OCI-LY1 (cell line): ENCODE data around the gene RASSF5.

Experiments
- H2AFZ ChIP-seq: fragments of 200-600 bp; sonication (generic), shearing (Covaris generic); 2 replicates; pipeline ENCODE4 v1.6.0; 2014; ENCODE audit warnings: antibody characterized with exemption, mild to moderate bottlenecking, low read length
- H3F3A ChIP-seq: fragments of 200-600 bp; sonication (generic), shearing (Covaris generic); 2 replicates; pipeline ENCODE4 v1.6.0; 2014; ENCODE audit warnings: mild to moderate bottlenecking, antibody characterized with exemption, low read length, moderate library complexity; ENCODE audit not compliant: insufficient read depth
- H3K27ac ChIP-seq: fragments of 200-600 bp; sonication (generic); 2 replicates; pipeline ENCODE4 v1.5.1; 2014; ENCODE audit warnings: low read length, mixed run types, mild to moderate bottlenecking, low read depth; ENCODE audit not compliant: poor library complexity, severe bottlenecking
- H3K27me3 ChIP-seq: fragments of 200-600 bp; sonication (generic); 2 replicates; pipeline ENCODE4 v1.6.0; 2014; ENCODE audit warnings: antibody characterized with exemption, mild to moderate bottlenecking, low read length, moderate library complexity; ENCODE audit not compliant: insufficient read depth
- H3K36me3 ChIP-seq: fragments of 200-600 bp; sonication (generic); 2 replicates; pipeline ENCODE4 v1.6.1; 2014; ENCODE audit warnings: mild to moderate bottlenecking, antibody characterized with exemption, low read length, moderate library complexity, mixed read lengths; ENCODE audit not compliant: insufficient read depth
- H3K4me1 ChIP-seq: fragments of 200-600 bp; sonication (generic); 2 replicates; pipeline ENCODE4 v1.5.1; 2014; ENCODE audit warnings: mild to moderate bottlenecking, low read length, moderate library complexity; ENCODE audit not compliant: insufficient read depth, severe bottlenecking
- H3K4me2 ChIP-seq: fragments of 200-600 bp; sonication (generic), shearing (Covaris generic); 2 replicates; pipeline ENCODE4 v1.6.1; 2014; ENCODE audit warnings: low read length
- H3K4me3 ChIP-seq: fragments of 200-600 bp; sonication (generic); 2 replicates; pipeline ENCODE4 v1.5.1; 2014; ENCODE audit warnings: low read length, low read depth, mild to moderate bottlenecking, mixed read lengths; ENCODE audit not compliant: poor library complexity, severe bottlenecking
- H3K79me2 ChIP-seq: fragments of 200-600 bp; shearing (Covaris generic); 2 replicates; pipeline ENCODE4 v1.6.1; 2016; ENCODE audit warnings: mixed run types, low read length, mixed read lengths; ENCODE audit not compliant: insufficient read depth
- H3K9ac ChIP-seq: fragments of 200-600 bp; sonication (generic), shearing (Covaris generic); 2 replicates; pipeline ENCODE4 v1.6.1; 2014; ENCODE audit warnings: mild to moderate bottlenecking, low read length, mixed read lengths
- H3K9me2 ChIP-seq: fragments of 200-600 bp; sonication (generic), shearing (Covaris generic); 2 replicates; pipeline ENCODE4 v1.6.1; 2014; ENCODE audit warnings: low read depth, mild to moderate bottlenecking, low read length, mixed read lengths
- H3K9me3 ChIP-seq: fragments of 200-600 bp; shearing (Covaris generic); 2 replicates; pipeline ENCODE4 v1.6.1; 2014; ENCODE audit warnings: low read length, mixed read lengths
- H4K20me1 ChIP-seq: fragments of 200-600 bp; sonication (generic), shearing (Covaris generic); 2 replicates; pipeline ENCODE4 v1.6.0; 2016; ENCODE audit warnings: mild to moderate bottlenecking, low read length; ENCODE audit not compliant: insufficient read depth
- EZH2 ChIP-seq: fragments of 200-600 bp; sonication (generic), shearing (Covaris generic); IDR thresholded peaks from 2 replicates; pipeline ENCODE4 v1.8.0; 2017; ENCODE audit warnings: borderline replicate concordance, mixed run types, mild to moderate bottlenecking, antibody characterized with exemption, low read length, moderate library complexity, mixed read lengths
- TF ChIP-seq, protein P1 (sequence below): fragments of 200-600 bp; sonication (generic), shearing (Covaris generic); IDR thresholded peaks from 2 replicates; pipeline ENCODE4 v1.5.1; 2017; ENCODE audit warnings: mild to moderate bottlenecking, antibody characterized with exemption, low read length, moderate library complexity, mixed read lengths

The RASSF5 gene

DNA sequence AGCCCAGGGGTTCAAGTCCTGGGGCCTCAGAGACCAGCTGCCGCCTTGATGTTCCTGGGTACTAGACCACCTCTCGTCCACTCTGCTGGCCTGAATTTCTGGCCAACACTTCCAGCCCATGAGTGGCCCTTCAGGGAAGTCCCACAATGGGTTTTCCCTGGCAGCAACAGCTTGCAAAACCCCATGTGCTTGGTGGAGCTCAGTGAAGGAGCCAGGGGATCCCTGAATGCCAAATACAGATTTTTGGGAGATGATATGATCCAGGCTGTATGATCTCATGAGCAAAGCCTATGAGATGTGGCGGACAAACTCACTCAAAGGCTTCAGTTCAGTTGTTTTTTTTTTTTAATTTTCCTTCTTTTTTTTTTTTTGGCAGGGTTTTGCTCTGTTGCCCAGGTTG, 9.6 kb upstream of the RASSF5 start:
- no peaks in the 10 kb centered on the region for H3K79me2 ChIP-seq
- no peak overlapping the region for H3K27ac ChIP-seq
- no peaks in the 10 kb centered on the region for H3K9me3 ChIP-seq
- H3K9me2 ChIP-seq, result no peaks in the 10 kb centered on the region
- TF ChIP-seq, protein P1, sequence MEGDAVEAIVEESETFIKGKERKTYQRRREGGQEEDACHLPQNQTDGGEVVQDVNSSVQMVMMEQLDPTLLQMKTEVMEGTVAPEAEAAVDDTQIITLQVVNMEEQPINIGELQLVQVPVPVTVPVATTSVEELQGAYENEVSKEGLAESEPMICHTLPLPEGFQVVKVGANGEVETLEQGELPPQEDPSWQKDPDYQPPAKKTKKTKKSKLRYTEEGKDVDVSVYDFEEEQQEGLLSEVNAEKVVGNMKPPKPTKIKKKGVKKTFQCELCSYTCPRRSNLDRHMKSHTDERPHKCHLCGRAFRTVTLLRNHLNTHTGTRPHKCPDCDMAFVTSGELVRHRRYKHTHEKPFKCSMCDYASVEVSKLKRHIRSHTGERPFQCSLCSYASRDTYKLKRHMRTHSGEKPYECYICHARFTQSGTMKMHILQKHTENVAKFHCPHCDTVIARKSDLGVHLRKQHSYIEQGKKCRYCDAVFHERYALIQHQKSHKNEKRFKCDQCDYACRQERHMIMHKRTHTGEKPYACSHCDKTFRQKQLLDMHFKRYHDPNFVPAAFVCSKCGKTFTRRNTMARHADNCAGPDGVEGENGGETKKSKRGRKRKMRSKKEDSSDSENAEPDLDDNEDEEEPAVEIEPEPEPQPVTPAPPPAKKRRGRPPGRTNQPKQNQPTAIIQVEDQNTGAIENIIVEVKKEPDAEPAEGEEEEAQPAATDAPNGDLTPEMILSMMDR, result no peak
- no peak for TF ChIP-seq EZH2
- no peak overlapping the region for H3K9ac ChIP-seq
- no peak overlapping the region for H2AFZ ChIP-seq
- H3F3A ChIP-seq, result no peaks in the 10 kb centered on the region
- no peaks in the 10 kb centered on the region for H4K20me1 ChIP-seq
- H3K4me3 ChIP-seq, result no peak overlapping the region
- H3K27me3 ChIP-seq, result no peaks in the 10 kb centered on the region; the same call in 1 of the 2 replicates
- no peak overlapping the region for H3K4me2 ChIP-seq
- peaks cover 36% of the 10 kb centered on the region; the same call in 1 of the 2 replicates for H3K36me3 ChIP-seq
- H3K4me1 ChIP-seq, result peaks cover 12% of the 10 kb centered on the region

DNA sequence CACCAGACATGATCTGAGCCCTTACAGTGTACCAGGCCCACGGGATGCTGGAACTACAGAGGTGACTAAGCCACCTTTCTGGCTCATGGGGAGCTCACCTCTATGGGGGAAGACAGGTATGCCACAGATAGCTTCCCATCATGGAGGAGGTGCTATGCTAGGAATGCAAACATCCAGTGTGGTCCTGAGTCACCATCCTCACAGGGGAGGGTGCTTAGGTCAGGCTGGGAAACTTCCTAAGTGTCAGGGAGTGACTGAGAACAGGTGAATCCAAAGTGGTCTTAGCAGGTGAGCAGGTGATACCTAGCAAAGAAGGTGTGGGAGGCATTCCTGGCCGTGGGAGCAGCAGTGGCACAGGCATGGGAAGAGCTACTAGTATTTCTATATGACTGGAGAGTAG, 8.6 kb upstream of the RASSF5 start:
- H3K36me3 ChIP-seq, result peaks cover 27% of the 10 kb centered on the region; the same call in 1 of the 2 replicates
- no peaks in the 10 kb centered on the region for H4K20me1 ChIP-seq
- TF ChIP-seq, protein P1, result no peak
- TF ChIP-seq EZH2, result no peak
- no peak overlapping the region for H3K4me3 ChIP-seq
- peaks cover 12% of the 10 kb centered on the region for H3K4me1 ChIP-seq
- H3K27me3 ChIP-seq, result no peaks in the 10 kb centered on the region; the same call in 1 of the 2 replicates
- no peak overlapping the region for H2AFZ ChIP-seq
- H3K27ac ChIP-seq, result no peak overlapping the region
- no peaks in the 10 kb centered on the region for H3F3A ChIP-seq
- no peaks in the 10 kb centered on the region for H3K9me3 ChIP-seq
- no peak overlapping the region for H3K9ac ChIP-seq
- no peak overlapping the region for H3K4me2 ChIP-seq
- H3K79me2 ChIP-seq, result no peaks in the 10 kb centered on the region
- H3K9me2 ChIP-seq, result no peaks in the 10 kb centered on the region

DNA sequence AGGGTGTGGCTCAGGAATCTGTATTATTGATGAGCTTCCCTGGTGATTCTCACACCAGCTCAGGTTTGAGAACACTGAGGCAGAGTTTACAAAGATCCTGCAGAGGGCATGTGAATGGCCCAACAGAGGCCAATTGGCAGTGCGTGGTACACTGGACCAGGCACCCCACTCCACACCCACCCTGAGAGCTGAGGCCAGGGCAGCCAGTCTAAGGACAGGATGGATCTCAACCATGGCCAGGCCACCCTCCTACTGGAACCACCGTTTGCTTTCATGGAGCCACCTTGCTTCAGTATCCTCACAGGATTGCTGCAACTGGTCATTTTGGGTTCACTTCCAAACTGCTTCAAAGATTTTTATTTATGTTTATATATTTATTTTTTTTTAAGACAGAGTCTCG, 7.3 kb upstream of the RASSF5 start:
- peaks cover 16% of the 10 kb centered on the region; the same call in 1 of the 2 replicates for H3K36me3 ChIP-seq
- TF ChIP-seq EZH2, result no peak
- TF ChIP-seq, protein P1, result no peak
- no peaks in the 10 kb centered on the region; the same call in 1 of the 2 replicates for H3K27me3 ChIP-seq
- H4K20me1 ChIP-seq, result no peaks in the 10 kb centered on the region
- no peak overlapping the region for H3K4me2 ChIP-seq
- no peak overlapping the region for H3K9ac ChIP-seq
- H3K9me3 ChIP-seq, result no peaks in the 10 kb centered on the region
- H3K4me1 ChIP-seq, result peaks cover 10% of the 10 kb centered on the region
- no peaks in the 10 kb centered on the region for H3K79me2 ChIP-seq
- no peak overlapping the region for H3K27ac ChIP-seq
- no peak overlapping the region for H2AFZ ChIP-seq
- no peak overlapping the region for H3K4me3 ChIP-seq
- no peaks in the 10 kb centered on the region for H3F3A ChIP-seq
- no peaks in the 10 kb centered on the region for H3K9me2 ChIP-seq
